ENCODE measurements around the gene C1QTNF4.
A peak's percentile ranks its signal among the peaks of the same experiment; 100 is the strongest.
"Not testable (repeated sequence)": the region's sequence is repeated elsewhere in the genome, so short reads cannot be mapped to it uniquely, and the experiment has no call there.

The C1QTNF4 gene

DNA sequence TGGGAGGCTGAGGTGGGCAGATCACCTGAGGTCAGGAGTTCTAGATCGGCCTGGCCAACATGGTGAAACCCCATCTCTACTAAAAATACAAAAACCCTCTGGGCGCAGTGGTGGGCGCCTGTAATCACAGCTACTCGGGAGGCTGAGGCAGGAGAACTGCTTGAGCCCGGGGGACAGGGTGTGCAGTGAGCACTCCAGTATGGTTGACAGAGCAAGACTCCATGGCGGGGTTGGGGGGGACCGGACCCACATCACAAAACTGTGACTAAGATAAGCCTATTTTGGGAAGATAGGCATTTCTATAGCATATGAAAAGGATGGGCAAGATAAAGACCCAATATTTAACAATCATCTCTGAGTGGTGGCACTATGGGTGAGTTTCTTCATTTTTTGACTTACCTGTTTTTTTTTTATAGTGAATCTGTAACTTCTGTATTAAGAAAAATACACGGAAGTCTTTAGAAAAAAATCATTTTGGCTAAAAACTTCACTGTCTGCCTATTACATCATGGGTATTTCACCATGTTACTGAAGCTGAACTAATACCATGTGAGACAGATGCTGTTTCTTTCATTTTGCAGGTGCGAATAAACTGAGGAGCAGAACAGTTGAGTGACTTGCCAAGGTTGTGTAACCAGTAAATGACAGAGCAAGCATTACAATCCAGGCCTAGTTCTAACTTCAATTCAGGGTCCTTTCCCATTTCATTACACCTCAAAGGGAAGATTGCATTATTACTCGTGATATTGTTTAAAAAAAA, 43.7 kb downstream of the C1QTNF4 start:
- no CpG with 5 or more reads among the region's 10 CpGs for WGBS (ENCODE audit: extremely low coverage, insufficient coverage, insufficient read length)
- Histone ChIP-seq H3K14ac (ENCODE audit: low read length) (no peak overlapping the region), H3K4me1 (ENCODE audit: control insufficient read depth in 1 of 2, insufficient read depth in 2 of 2, low read length in 2 of 2) (peaks cover 2 to 4% of the 10 kb centered on the region in 2 experiments), H4K91ac (ENCODE audit: low read depth, low read length) (no peak overlapping the region), H3K4me3 (ENCODE audit: low read depth, low read length) (no peak overlapping the region), H3K79me2 (ENCODE audit: control insufficient read depth, insufficient read depth, low read length, poor library complexity) (peaks cover 30% of the 10 kb centered on the region), H2BK12ac (ENCODE audit: low read length) (no peak overlapping the region), H3K9ac (ENCODE audit: low read length) (no peak overlapping the region), H2BK5ac (ENCODE audit: low read depth, low read length, poor library complexity) (no peak overlapping the region), H3K4ac (ENCODE audit: low read depth, low read length) (peak overlapping the region; percentile 98), H4K12ac (ENCODE audit: low read depth, low read length) (no peak overlapping the region), H3K27ac (ENCODE audit: low read depth, low read length) (no peak overlapping the region), H3K18ac (ENCODE audit: low read length) (no peak overlapping the region), H4K8ac (ENCODE audit: low read depth, low read length) (no peak overlapping the region), H2BK120ac (ENCODE audit: insufficient read depth, low read length, poor library complexity) (no peak overlapping the region), H3K79me1 (ENCODE audit: low read length) (peaks cover 11% of the 10 kb centered on the region), H3K36me3 (ENCODE audit: control insufficient read depth in 1 of 2, insufficient read depth in 2 of 2, low read length in 2 of 2) (peaks cover 0 to 1% of the 10 kb centered on the region in 2 experiments), H3K27me3 (ENCODE audit: insufficient read depth, low read length) (no peaks in the 10 kb centered on the region), H3K9me3 (ENCODE audit: insufficient read depth, low read depth, low read length) (no peaks in the 10 kb centered on the region), H3K4me2 (ENCODE audit: low read length) (no peak overlapping the region), H2AK5ac (ENCODE audit: low read length) (no peak overlapping the region), H3K23ac (ENCODE audit: low read length) (no peak overlapping the region), H2AFZ (ENCODE audit: insufficient read depth, low read length, poor library complexity) (no peak overlapping the region)
- peak in 1 of 2 donors; percentile 17 for DNase-seq

DNA sequence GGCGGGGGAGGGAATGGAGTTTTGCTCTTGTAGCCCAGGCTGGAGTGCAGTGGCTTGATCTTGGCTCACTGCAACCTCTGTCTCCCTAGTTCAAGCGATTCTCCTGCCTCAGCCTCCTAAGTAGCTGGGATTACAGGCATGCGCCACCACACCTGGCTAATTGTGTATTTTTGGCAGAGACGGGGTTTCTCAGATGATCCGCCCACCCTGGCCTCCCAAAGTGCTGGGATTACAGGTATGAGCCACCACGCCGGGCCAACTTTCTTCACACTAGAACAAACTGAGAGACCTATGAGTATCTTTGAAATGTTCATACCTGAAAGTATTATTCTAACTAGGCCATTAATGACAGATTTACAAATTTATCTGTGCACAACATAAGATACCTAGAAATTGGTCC, 47.9 kb downstream of the C1QTNF4 start:
- WGBS (ENCODE audit: extremely low coverage, insufficient coverage, insufficient read length): no CpG with 5 or more reads among the region's 7 CpGs
- H2BK120ac ChIP-seq (ENCODE audit: insufficient read depth, low read length, poor library complexity); H2AK5ac ChIP-seq (ENCODE audit: low read length); H2BK12ac ChIP-seq (ENCODE audit: low read length); H3K4me1 ChIP-seq (ENCODE audit: control insufficient read depth in 1 of 2, insufficient read depth in 2 of 2, low read length in 2 of 2); H3K9ac ChIP-seq (ENCODE audit: low read length); H4K12ac ChIP-seq (ENCODE audit: low read depth, low read length); H4K8ac ChIP-seq (ENCODE audit: low read depth, low read length); H3K9me3 ChIP-seq (ENCODE audit: insufficient read depth, low read depth, low read length); H3K27ac ChIP-seq (ENCODE audit: low read depth, low read length); H3K14ac ChIP-seq (ENCODE audit: low read length); H4K91ac ChIP-seq (ENCODE audit: low read depth, low read length); H2BK5ac ChIP-seq (ENCODE audit: low read depth, low read length, poor library complexity); H3K36me3 ChIP-seq (ENCODE audit: control insufficient read depth in 1 of 2, insufficient read depth in 2 of 2, low read length in 2 of 2); H3K4me3 ChIP-seq (ENCODE audit: low read depth, low read length); H3K23ac ChIP-seq (ENCODE audit: low read length); H3K79me1 ChIP-seq (ENCODE audit: low read length); DNase-seq; H3K4me2 ChIP-seq (ENCODE audit: low read length); H3K18ac ChIP-seq (ENCODE audit: low read length); H3K27me3 ChIP-seq (ENCODE audit: insufficient read depth, low read length); H2AFZ ChIP-seq (ENCODE audit: insufficient read depth, low read length, poor library complexity): not testable (repeated sequence)
- Histone ChIP-seq H3K4ac (ENCODE audit: low read depth, low read length) (peak overlapping the region; percentile 93), H3K79me2 (ENCODE audit: control insufficient read depth, insufficient read depth, low read length, poor library complexity) (peaks cover 29% of the 10 kb centered on the region)

DNA sequence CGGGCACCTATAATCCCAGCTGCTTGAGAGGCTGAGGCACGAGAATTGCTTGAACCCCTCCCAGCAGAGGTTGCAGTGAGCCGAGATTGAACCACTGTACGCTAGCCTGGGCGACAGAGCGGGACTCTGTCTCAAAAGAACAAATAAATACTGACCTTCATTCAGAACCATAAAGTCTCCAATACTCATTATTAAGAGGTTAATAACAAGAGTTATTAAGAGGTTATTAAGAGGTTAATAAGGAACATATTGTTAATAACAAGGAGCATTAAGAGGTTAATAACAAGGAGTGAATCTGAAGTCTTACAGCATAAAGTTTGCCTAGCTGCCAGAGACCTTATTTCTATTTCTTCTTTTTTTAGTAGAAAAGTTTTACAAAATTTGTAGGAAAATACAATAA, 48.9 kb downstream of the C1QTNF4 start:
- no CpG with 5 or more reads among the region's 6 CpGs for WGBS (ENCODE audit: extremely low coverage, insufficient coverage, insufficient read length)
- H2BK5ac ChIP-seq (ENCODE audit: low read depth, low read length, poor library complexity): no peak overlapping the region
- no peaks in the 10 kb centered on the region for H3K79me1 ChIP-seq (ENCODE audit: low read length)
- no peak for DNase-seq
- no peak overlapping the region for H4K91ac ChIP-seq (ENCODE audit: low read depth, low read length)
- H2AK5ac ChIP-seq (ENCODE audit: low read length): no peak overlapping the region
- H3K9me3 ChIP-seq (ENCODE audit: insufficient read depth, low read depth, low read length): no peaks in the 10 kb centered on the region
- no peak overlapping the region for H3K14ac ChIP-seq (ENCODE audit: low read length)
- no peaks in the 10 kb centered on the region for H3K4me1 ChIP-seq (ENCODE audit: control insufficient read depth in 1 of 2, insufficient read depth in 2 of 2, low read length in 2 of 2)
- peak overlapping the region; percentile 89 for H3K4ac ChIP-seq (ENCODE audit: low read depth, low read length)
- H3K27me3 ChIP-seq (ENCODE audit: insufficient read depth, low read length): no peaks in the 10 kb centered on the region
- no peak overlapping the region for H3K27ac ChIP-seq (ENCODE audit: low read depth, low read length)
- no peak overlapping the region for H3K18ac ChIP-seq (ENCODE audit: low read length)
- no peak overlapping the region for H2AFZ ChIP-seq (ENCODE audit: insufficient read depth, low read length, poor library complexity)
- peaks cover 0 to 3% of the 10 kb centered on the region in 2 experiments for H3K36me3 ChIP-seq (ENCODE audit: control insufficient read depth in 1 of 2, insufficient read depth in 2 of 2, low read length in 2 of 2)
- H4K12ac ChIP-seq (ENCODE audit: low read depth, low read length): no peak overlapping the region
- no peak overlapping the region for H3K4me2 ChIP-seq (ENCODE audit: low read length)
- no peak overlapping the region for H3K23ac ChIP-seq (ENCODE audit: low read length)
- H3K9ac ChIP-seq (ENCODE audit: low read length): no peak overlapping the region
- no peak overlapping the region for H2BK12ac ChIP-seq (ENCODE audit: low read length)
- H4K8ac ChIP-seq (ENCODE audit: low read depth, low read length): no peak overlapping the region
- H2BK120ac ChIP-seq (ENCODE audit: insufficient read depth, low read length, poor library complexity): no peak overlapping the region
- H3K4me3 ChIP-seq (ENCODE audit: low read depth, low read length): no peak overlapping the region
- H3K79me2 ChIP-seq (ENCODE audit: control insufficient read depth, insufficient read depth, low read length, poor library complexity): peaks cover 29% of the 10 kb centered on the region

DNA sequence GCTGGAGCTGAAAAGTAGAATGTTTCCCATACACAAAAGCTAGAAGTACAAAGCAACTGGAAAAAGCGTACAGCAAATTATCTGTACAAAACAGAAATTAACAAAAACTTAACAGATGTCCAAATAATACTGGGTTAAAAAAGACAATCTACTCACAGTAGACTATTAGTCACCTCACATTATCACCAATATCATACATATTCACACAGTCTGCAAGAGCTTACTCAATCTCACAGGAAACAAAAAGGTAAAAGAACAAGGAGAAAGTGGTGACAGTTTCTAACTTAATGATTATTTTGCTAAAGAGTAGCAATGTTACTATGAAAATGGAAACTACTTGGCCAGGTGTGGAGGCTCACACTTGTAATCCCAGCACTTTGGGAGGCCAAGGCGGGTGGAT, 53.1 kb downstream of the C1QTNF4 start:
- no peak overlapping the region for H3K4me3 ChIP-seq (ENCODE audit: low read depth, low read length)
- DNase-seq: no peak
- no peak overlapping the region for H2AFZ ChIP-seq (ENCODE audit: insufficient read depth, low read length, poor library complexity)
- H3K27me3 ChIP-seq (ENCODE audit: insufficient read depth, low read length): no peaks in the 10 kb centered on the region
- no peaks in the 10 kb centered on the region for H3K4me1 ChIP-seq (ENCODE audit: control insufficient read depth in 1 of 2, insufficient read depth in 2 of 2, low read length in 2 of 2)
- no peak overlapping the region for H4K91ac ChIP-seq (ENCODE audit: low read depth, low read length)
- no CpG with 5 or more reads among the region's 2 CpGs for WGBS (ENCODE audit: extremely low coverage, insufficient coverage, insufficient read length)
- H3K9ac ChIP-seq (ENCODE audit: low read length): no peak overlapping the region
- no peak overlapping the region for H2AK5ac ChIP-seq (ENCODE audit: low read length)
- no peak overlapping the region for H3K14ac ChIP-seq (ENCODE audit: low read length)
- no peaks in the 10 kb centered on the region for H3K79me1 ChIP-seq (ENCODE audit: low read length)
- peak overlapping the region; percentile 93 for H3K4ac ChIP-seq (ENCODE audit: low read depth, low read length)
- no peak overlapping the region for H4K12ac ChIP-seq (ENCODE audit: low read depth, low read length)
- no peak overlapping the region for H2BK12ac ChIP-seq (ENCODE audit: low read length)
- no peak overlapping the region for H3K4me2 ChIP-seq (ENCODE audit: low read length)
- no peak overlapping the region for H3K27ac ChIP-seq (ENCODE audit: low read depth, low read length)
- H3K9me3 ChIP-seq (ENCODE audit: insufficient read depth, low read depth, low read length): no peaks in the 10 kb centered on the region
- H2BK120ac ChIP-seq (ENCODE audit: insufficient read depth, low read length, poor library complexity): no peak overlapping the region
- H3K79me2 ChIP-seq (ENCODE audit: control insufficient read depth, insufficient read depth, low read length, poor library complexity): peaks cover 27% of the 10 kb centered on the region
- no peak overlapping the region for H3K18ac ChIP-seq (ENCODE audit: low read length)
- H2BK5ac ChIP-seq (ENCODE audit: low read depth, low read length, poor library complexity): no peak overlapping the region
- no peak overlapping the region for H3K23ac ChIP-seq (ENCODE audit: low read length)
- no peak overlapping the region for H4K8ac ChIP-seq (ENCODE audit: low read depth, low read length)
- peaks cover under 1 to 5% of the 10 kb centered on the region in 2 experiments for H3K36me3 ChIP-seq (ENCODE audit: control insufficient read depth in 1 of 2, insufficient read depth in 2 of 2, low read length in 2 of 2)

All from trophoblast cell (in vitro differentiated cells and primary cell).